Iris pigment epithelial cell (primary cell): ENCODE results near the gene FAM13C.
"Not testable (repeated sequence)": the region's sequence is repeated elsewhere in the genome, so short reads cannot be mapped to it uniquely, and the experiment has no call there.

ENCODE experiments used
- DNase-seq: peaks from one replicate; pipeline ENCODE4 v3.0.0-alpha.2; 2011; ENCODE audit warnings: low read depth

The FAM13C gene

GRCh38 chr10:59362144-59362958, at the start of gene FAM13C:
Gene FAM13C, minus strand, starts transcription at chr10:59362549. Its CDS starts 89 bp downstream, at chr10:59362460.
- peak; percentile 41 for DNase-seq

GRCh38 chr10:59405235-59405634, 42.9 kb upstream of the FAM13C start:
- DNase-seq: no peak

- no peak for DNase-seq
These were observed 37.9 kb upstream of the FAM13C start for GRCh38 chr10:59400214-59400613.

GRCh38 chr10:59399329-59399728, 37.0 kb upstream of the FAM13C start:
- DNase-seq: not testable (repeated sequence)

- no peak for DNase-seq
These were observed 35.6 kb upstream of the FAM13C start for GRCh38 chr10:59397961-59398360.

- no peak for DNase-seq
These were observed 33.6 kb upstream of the FAM13C start for GRCh38 chr10:59395984-59396383.

GRCh38 chr10:59393349-59393748, 31.0 kb upstream of the FAM13C start:
- DNase-seq: peak; percentile 18

- DNase-seq: no peak
These were observed 28.7 kb upstream of the FAM13C start for GRCh38 chr10:59391060-59391459.

GRCh38 chr10:59388671-59388976, 26.3 kb upstream of the FAM13C start:
- DNase-seq: no peak

- peak; percentile 87 for DNase-seq
These were observed 25.8 kb upstream of the FAM13C start for GRCh38 chr10:59387951-59388670.

GRCh38 chr10:59384761-59385160, 22.4 kb upstream of the FAM13C start:
- DNase-seq: no peak

GRCh38 chr10:59383908-59384307, 21.6 kb upstream of the FAM13C start:
- DNase-seq: no peak

GRCh38 chr10:59383436-59383835, 21.1 kb upstream of the FAM13C start:
- DNase-seq: no peak

GRCh38 chr10:59382831-59383295, 20.5 kb upstream of the FAM13C start:
- DNase-seq: peak; percentile 25

- DNase-seq: no peak
These were observed 19.3 kb upstream of the FAM13C start for GRCh38 chr10:59381687-59382086.

- DNase-seq: no peak
These were observed 14.5 kb upstream of the FAM13C start for GRCh38 chr10:59376846-59377245.

- DNase-seq: no peak
These were observed 13.6 kb upstream of the FAM13C start for GRCh38 chr10:59375990-59376389.

- DNase-seq: no peak
These were observed 12.6 kb upstream of the FAM13C start for GRCh38 chr10:59374916-59375315.

- DNase-seq: peak; percentile 27
These were observed 10.7 kb upstream of the FAM13C start for GRCh38 chr10:59373071-59373470.

GRCh38 chr10:59372543-59372942, 10.2 kb upstream of the FAM13C start:
- peak; percentile 23 for DNase-seq

GRCh38 chr10:59366290-59366689, 3.9 kb upstream of the FAM13C start:
- DNase-seq: no peak

- no peak for DNase-seq
These were observed 1.2 kb upstream of the FAM13C start for GRCh38 chr10:59363446-59363958.

- peak; percentile 34 for DNase-seq
These were observed 621 bp upstream of the FAM13C start for GRCh38 chr10:59362959-59363381.
